Activated CD4-positive, alpha-beta T cell treated with anti-CD3 and anti-CD28 coated beads for 4 hours (primary cell): ENCODE data around the gene SLC24A3.

Source experiments
- DNase-seq, 2 donors: peaks; one replicate each; pipeline ENCODE4 v3.0.0-alpha.2; 2020

The SLC24A3 gene

GRCh38 chr20:19351542-19351941 lies 139.1 kb downstream of the SLC24A3 start:
- no peak for DNase-seq

- no peak for DNase-seq
Observed at GRCh38 chr20:19354950-19355349, 142.5 kb downstream of the SLC24A3 start.

DNA sequence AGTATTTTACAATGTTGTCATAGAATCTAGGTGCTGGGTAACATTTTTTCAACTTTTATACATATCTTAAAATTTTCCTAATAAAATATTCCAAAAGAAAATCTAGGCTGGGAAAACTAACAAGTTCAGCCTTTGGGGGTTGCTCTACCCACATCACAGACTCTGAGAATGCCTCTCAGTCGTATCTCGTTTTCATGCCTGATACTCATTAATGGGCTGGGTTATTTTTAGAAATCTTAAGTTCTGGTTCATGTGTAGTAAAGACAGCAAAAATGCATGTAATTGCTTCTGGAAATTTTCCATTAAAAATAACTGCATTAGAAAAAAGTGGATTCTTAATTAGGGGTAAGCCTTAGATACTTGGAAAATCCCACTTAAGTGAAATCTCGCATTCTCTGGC lies 149.3 kb downstream of the SLC24A3 start:
- no peak for DNase-seq

DNA sequence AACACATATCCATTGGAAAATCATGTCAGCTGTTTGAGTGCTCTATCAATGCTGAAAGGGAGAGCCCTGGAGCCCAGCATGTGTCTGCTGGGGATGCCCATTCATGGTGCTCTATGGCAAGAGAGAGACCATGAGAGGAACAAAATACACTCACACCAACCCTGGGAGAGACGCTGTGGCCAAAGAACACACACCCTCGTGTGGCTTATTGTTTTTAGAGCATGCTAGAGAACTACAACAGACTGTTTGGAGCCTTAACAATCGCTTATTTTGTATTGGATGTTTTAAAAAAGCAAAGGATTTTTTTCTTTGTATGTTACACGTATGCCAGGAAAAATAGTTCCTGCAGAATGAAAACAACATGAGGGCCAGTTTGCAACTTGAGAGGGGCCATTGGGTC lies 151.0 kb downstream of the SLC24A3 start:
- DNase-seq: no peak

GRCh38 chr20:19367591-19367990 lies 155.1 kb downstream of the SLC24A3 start:
- DNase-seq: no peak

GRCh38 chr20:19368351-19368750 lies 155.9 kb downstream of the SLC24A3 start:
- no peak for DNase-seq

GRCh38 chr20:19370076-19371075 lies 157.9 kb downstream of the SLC24A3 start:
- DNase-seq: no peak

GRCh38 chr20:19371112-19371511 lies 158.7 kb downstream of the SLC24A3 start:
- DNase-seq: no peak

DNA sequence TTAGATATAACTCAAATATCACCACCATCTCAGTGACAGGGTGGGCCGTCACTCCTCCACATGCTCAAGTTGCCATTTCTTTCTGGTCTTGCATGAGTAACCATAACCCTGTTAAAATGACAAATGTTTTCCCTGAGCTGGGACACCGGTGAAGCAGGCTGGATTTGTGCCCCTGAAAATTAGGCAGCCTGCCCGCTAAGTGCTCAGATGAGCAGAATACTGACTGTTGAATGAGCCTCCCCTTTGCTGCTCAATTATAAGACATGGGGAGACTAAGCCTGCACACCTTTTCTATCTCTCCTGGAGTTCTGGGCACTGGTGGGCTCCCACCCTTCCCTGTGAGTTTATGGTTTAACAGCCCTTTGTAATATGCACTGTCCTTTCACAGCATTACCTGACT lies 161.8 kb downstream of the SLC24A3 start:
- no peak for DNase-seq

GRCh38 chr20:19375395-19375794 lies 163.0 kb downstream of the SLC24A3 start:
- no peak for DNase-seq

DNA sequence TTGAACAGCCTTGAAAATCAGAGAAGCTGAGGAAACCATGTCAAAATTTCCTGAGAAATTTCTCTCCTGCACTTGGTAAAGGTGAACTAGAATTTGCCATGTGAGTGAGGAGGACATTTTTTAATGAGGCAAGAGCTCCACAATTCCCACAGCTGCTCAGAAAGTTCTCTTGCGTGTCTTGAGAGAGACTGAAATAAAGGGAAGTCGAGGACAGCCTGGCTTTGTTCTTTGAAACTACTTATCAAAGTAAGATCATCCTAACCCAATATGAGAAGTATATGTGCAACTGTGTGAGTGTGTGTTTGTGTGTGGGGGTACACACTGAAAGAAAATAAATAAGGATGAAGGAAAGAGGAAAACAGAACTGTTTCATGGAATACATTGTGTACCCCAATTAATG lies 163.4 kb downstream of the SLC24A3 start:
- no peak for DNase-seq

DNA sequence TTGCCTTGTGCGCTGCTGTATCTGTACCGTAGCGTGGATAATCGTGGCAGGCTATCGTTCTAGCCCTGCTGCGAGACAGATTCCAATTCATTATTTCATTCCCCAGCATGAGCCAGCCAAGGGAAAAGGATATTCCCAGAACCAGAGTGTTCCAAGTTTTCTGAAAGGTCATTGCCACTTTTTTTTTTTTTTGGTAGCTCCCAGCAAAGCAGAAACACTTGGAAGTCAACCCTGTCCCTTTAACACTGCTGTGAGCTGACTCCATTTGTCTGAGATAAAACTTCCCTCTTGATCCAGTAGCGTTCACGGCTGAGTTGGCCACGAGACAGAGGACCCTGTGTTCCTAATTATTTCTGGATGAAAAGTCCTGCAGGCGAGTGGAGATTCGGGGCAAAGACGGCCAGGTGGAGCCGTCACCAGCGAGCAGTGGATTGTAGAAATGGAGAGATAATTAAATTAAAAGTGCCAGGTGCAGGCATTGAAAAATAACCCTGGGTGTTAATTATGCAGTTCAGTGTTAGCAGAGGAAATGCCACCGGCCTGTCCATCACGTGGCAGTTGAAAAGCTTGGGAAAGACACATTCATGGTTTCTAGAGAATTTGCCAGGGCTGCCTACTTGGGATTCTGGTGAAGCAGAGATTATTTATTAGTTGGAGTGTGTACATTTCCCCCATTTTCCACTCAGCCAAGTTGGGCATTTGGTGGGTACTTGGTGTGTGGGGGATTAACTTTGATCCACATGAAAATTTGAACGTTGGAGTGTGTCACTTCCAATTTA lies 164.2 kb downstream of the SLC24A3 start:
- DNase-seq: no peak

DNA sequence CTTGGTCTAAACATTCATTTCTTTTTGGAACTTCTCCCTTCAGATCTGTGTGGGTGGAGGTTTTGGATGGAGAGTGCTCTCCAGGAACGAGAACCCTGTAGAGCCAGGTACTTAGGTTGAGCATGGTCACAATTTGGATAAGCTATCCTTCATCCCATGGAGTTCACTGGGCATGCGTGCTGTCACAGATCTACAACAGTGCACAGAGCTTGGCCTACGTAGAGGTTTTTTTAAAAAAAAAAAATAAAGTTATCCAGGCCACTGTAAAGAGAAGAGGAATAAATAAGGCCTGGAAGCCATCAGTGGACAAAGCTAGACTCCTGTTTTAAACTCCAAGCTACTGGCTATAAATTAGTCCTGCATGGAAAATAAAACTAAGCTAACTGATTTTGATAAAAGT lies 165.6 kb downstream of the SLC24A3 start:
- DNase-seq: no peak

DNA sequence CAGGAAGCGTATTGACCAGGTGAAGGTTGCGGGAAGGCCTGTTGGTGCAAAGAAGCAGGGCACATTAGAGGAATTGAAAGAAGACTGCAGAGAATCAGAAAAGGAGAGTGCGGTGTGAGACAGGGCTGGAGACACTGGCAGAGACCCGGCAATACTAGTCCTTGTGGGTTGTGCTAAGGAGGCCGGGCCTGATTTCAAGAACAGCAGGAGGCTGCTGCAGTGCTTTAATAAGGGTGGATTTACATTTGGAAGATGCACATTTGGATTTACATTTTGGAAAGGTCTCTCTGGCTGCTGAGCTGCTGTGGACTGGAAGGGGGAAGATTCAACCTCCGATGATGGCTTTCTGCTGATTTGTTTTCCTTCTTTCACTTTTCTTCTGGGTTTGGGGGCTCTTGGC lies 167.8 kb downstream of the SLC24A3 start:
- DNase-seq: no peak

- DNase-seq: no peak
Observed at GRCh38 chr20:19381947-19382346, 169.5 kb downstream of the SLC24A3 start.

- no peak for DNase-seq
Observed at GRCh38 chr20:19382386-19383340, 170.2 kb downstream of the SLC24A3 start.

DNA sequence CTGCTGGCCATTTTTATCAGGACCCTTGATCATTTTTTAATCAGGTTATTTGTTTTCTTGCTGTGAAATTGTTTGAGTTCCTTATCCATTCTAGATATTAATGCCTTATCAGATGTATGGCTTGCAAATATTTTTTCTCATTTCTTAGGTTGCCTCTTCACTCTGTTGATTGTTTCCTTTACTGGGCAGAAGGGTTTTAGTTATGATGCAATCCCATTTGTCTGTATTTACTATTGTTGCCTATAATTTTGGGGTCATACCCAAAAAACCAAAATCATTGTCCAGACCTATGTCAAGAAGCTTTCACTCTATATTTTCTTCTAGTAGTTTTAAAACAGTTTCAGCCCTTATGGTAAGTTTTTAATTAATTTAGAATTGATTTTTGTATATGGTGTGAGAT lies 172.5 kb downstream of the SLC24A3 start:
- DNase-seq: no peak

DNA sequence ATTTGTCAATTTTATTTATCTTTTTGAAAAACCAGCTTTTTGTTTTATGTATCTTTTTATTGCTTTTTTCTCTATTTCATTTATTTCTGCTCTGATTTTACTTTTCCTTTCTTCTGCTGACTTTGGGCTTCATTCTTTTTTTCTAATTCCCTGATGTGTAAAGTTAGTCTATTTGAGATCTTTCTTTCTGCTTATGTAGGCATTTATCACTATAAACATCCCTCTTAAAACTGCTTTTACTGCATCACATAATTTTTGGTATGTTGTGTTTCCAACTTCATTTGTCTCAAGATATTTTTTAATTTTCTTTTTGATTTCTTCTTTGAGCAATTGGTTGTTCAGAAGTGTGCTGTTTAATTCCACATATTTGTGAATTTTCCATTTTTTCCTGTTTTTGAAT lies 174.8 kb downstream of the SLC24A3 start:
- DNase-seq: no peak

- no peak for DNase-seq
Observed at GRCh38 chr20:19392344-19393130, 180.1 kb downstream of the SLC24A3 start.

DNA sequence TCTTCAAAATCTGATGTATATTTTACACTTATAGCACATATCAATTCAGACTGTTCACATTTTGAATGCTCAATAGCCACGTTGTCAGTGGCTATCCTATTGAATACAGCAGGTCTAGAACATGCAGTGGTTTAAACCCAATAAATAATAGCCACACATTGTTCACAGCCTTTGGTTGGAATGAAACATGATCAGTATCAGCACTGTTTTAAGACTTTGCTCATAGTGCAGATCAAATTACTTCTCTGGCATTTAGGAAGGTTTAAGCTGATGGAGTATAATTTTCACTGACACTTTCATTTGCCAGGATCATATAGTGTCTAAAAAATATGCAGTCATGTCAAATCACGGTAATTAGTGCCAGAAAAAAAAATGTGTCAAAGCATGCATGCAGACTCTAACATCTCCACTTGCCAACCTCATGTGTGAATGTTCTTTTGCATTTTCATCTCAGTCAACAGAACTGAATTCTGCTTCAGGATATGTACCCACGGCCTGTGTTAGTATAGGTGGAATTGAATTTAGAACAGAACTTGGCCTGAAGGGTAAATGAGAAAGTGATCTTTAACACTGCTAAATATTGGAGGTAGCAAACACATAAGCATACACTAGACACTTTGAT lies 184.1 kb downstream of the SLC24A3 start:
- DNase-seq: no peak

GRCh38 chr20:19397226-19397625 lies 184.8 kb downstream of the SLC24A3 start:
- no peak for DNase-seq
